Heart left ventricle (tissue), 16 donors: ENCODE data around the gene PLSCR3. TPM values are rescaled to one million over a fixed set of nuclear protein-coding genes. Genes with fewer than 3 reads are reported as not detected.

ENCODE experiments used
- ATAC-seq, 4 donors: fragments of 200-7000 bp; cut with Tn5 transposase; one replicate each; pipeline ENCODE4 v1.9.1; 2020 to 2022; ENCODE audit warnings: moderate library complexity in 4 of 4, mild to moderate bottlenecking in 3 of 4, moderate number of reproducible peaks in 1 of 4
- DNase-seq, 5 donors: peaks; one replicate each; pipeline ENCODE4 v3.0.0-alpha.2; 2020
- H3K27ac ChIP-seq, 12 donors: fragments of 200-600 bp; sonication (generic) in 4 of 12; one replicate each; pipeline versions ENCODE4 v1.5.0 to v1.8.0; 2016 to 2022; ENCODE audit warnings: mild to moderate bottlenecking in 2 of 12
- H3K27me3 ChIP-seq, 9 donors: fragments of 200-600 bp; sonication (generic) in 2 of 9; one replicate each; pipeline versions ENCODE4 v1.5.1 to v1.8.0; 2016 to 2022; ENCODE audit warnings: mild to moderate bottlenecking in 3 of 9
- H3K36me3 ChIP-seq, 9 donors: fragments of 200-600 bp; sonication (generic) in 2 of 9; one replicate each; pipeline versions ENCODE4 v1.5.0 to v1.8.0; 2018 to 2022; ENCODE audit warnings: mild to moderate bottlenecking in 2 of 9
- H3K4me1 ChIP-seq, 12 donors: fragments of 200-600 bp; sonication (generic) in 4 of 12; one replicate each; pipeline versions ENCODE4 v1.5.0 to v1.8.0; 2016 to 2022; ENCODE audit warnings: mild to moderate bottlenecking in 3 of 12
- H3K4me3 ChIP-seq, 12 donors: fragments of 200-600 bp; sonication (generic) in 4 of 12; one replicate each; pipeline versions ENCODE4 v1.5.0 to v1.8.0; 2017 to 2022; ENCODE audit warnings: mild to moderate bottlenecking in 9 of 12, moderate library complexity in 4 of 12
- H3K9me3 ChIP-seq, 12 donors: fragments of 200-600 bp; sonication (generic) in 4 of 12; one replicate each; pipeline versions ENCODE4 v1.5.0 to v1.8.0; 2016 to 2022; ENCODE audit warnings: mild to moderate bottlenecking in 1 of 12
- CTCF ChIP-seq, 12 donors: fragments of 200-600 bp; sonication (generic) in 4 of 12; IDR thresholded peaks; one replicate each; pipeline versions ENCODE4 v1.5.0 to v1.8.0; 2018 to 2022; ENCODE audit warnings: antibody characterized with exemption in 12 of 12, mild to moderate bottlenecking in 5 of 12
- POLR2A ChIP-seq, 2 donors: fragments of 450-650 bp; IDR thresholded peaks; one replicate each; pipeline ENCODE4 v1.6.1; 2017; ENCODE audit warnings: antibody characterized with exemption in 2 of 2, mild to moderate bottlenecking in 2 of 2, moderate library complexity in 2 of 2
- WGBS, 4 donors: extraction: QIAGEN DNeasy Blood & Tissue Kit in 2 of 4; methylation state at CpG; one replicate each; pipeline versions ENCODE4 v1.1.5 to v1.1.7; 2013 to 2018; 5-methylcytosine and 5-hydroxymethylcytosine counted together
- intact Hi-C, 10 donors: fragments of 100-400 bp; cut with DNase I; formaldehyde crosslinking; loops; one replicate each; pipeline versions ENCODE4 v1.11.1 to v1.14.2; 2022
- polyA plus RNA-seq, 2 donors: library from polyadenylated mRNA; stranded (reverse); fragments of 200-250 nt; gene quantifications; one replicate each; pipeline ENCODE4 v1.2.3, GENCODE V29; 2013
- total RNA-seq, 9 donors: library from RNA; depleted of rRNA in 2 of 9; stranded (reverse); fragments of >200 nt in 2 of 9; fragmentation: NEBNext Ultra II Directional in 3 of 9; extraction: Animal tissue kit (Norgen Biotek cat#: 25700) in 3 of 9; gene quantifications; one replicate each; pipeline versions ENCODE4 v1.1.0 to v1.2.4, GENCODE V29; 2016 to 2023
- donor health status: ischemic (EF 13 %, LVEDD 7.1; RV severe dilation, severe dysfunction).
- donor health status: healthy with polysubstance abuse.
- donor health status: DM: no; HTN: yes; CAD: no.
- donor health status: DM: no; HTN: no; CAD: no.
- donor health status: ischemic (EF 25% LVEDD 6.9; RV normal size, moderate dysfunction).
- donor health status: ischemic (EF 25% LVEDD 5.7; RV mildly dilated, moderate dysfunction).
- donor health status: healthy.
- donor health status: DM: yes; HTN: yes; CAD: no.
- donor health status: ischemic (EF 35%, LVEDD 5.7; RV mildly dilated, moderate dysfunction).
- donor health status: nonischemic (EF 11% LVEDD 7.7; RV severe dilation, severe dysfunction).
- donor health status: DM: yes; HTN: yes; CAD: no.
- donor health status: PGD.
- donor health status: ischemic (EF 29% LVEDD 5.4; RV normal size, mild dysfunction).
- donor health status: nonischemic (EF 23%, LVEDD 6.1; RV moderate dilation, normal function).

Gene PLSCR3
- total and polyA plus RNA-seq, 11 donors, result 14.3 to 29.5 (median 16.9) TPM

GRCh38 chr17:7425756-7426155, 31.4 kb upstream of the PLSCR3 start:
- Histone ChIP-seq H3K27me3 (no peaks in the 10 kb centered on the region), H3K27ac (no peak overlapping the region), H3K4me1 (no peaks in the 10 kb centered on the region), H3K36me3 (no peaks in the 10 kb centered on the region), H3K4me3 (no peak overlapping the region), H3K9me3 (no peaks in the 10 kb centered on the region)
- TF ChIP-seq POLR2A (IDR thresholded peaks at IDR 0.05) (no peak), CTCF (IDR thresholded peaks at IDR 0.05) (no peak)
- 81 to 89% (median 87%) methylated on average over 7 to 8 of the region's 8 CpGs for WGBS, 4 donors
- ATAC-seq (no peak), DNase-seq (no peak)
- intact Hi-C loops, result loop anchor here in 1 of 10 donors (10.0 kb wide), 1 partner anchor 51 kb away; no protein-coding TSS in a partner anchor

GRCh38 chr17:7425316-7425715, 31.0 kb upstream of the PLSCR3 start, which contains the start of gene SPEM2:
Gene SPEM2, plus strand, starts transcription at chr17:7425616. Its CDS starts 73 bp downstream, at chr17:7425689.
- no peak within 1 kb of the TSS for H3K27ac ChIP-seq
- ATAC-seq (no peak), DNase-seq (no peak)
- no peak for TF ChIP-seq POLR2A (IDR thresholded peaks at IDR 0.05)
- no peak for TF ChIP-seq CTCF (IDR thresholded peaks at IDR 0.05)
- H3K36me3 ChIP-seq, result no peaks in the 10 kb centered on the region
- intact Hi-C loops, result loop anchor here in 1 of 10 donors (10.0 kb wide), 1 partner anchor 51 kb away; no protein-coding TSS in a partner anchor
- H3K9me3 ChIP-seq, result no peaks in the 10 kb centered on the region
- H3K4me1 ChIP-seq, result no peaks in the 10 kb centered on the region
- H3K27me3 ChIP-seq, result no peaks in the 10 kb centered on the region
- WGBS, 4 donors, result 72 to 80% (median 76%) methylated on average over 6 to 7 of the region's 7 CpGs
- no peak within 1 kb of the TSS for H3K4me3 ChIP-seq

GRCh38 chr17:7423679-7424078, 29.4 kb upstream of the PLSCR3 start:
- ATAC-seq (no peak), DNase-seq (no peak)
- Histone ChIP-seq H3K4me1 (no peaks in the 10 kb centered on the region), H3K27me3 (no peaks in the 10 kb centered on the region), H3K36me3 (no peaks in the 10 kb centered on the region), H3K9me3 (no peaks in the 10 kb centered on the region), H3K4me3 (no peak overlapping the region), H3K27ac (no peak overlapping the region)
- TF ChIP-seq POLR2A (IDR thresholded peaks at IDR 0.05) (no peak), CTCF (IDR thresholded peaks at IDR 0.05) (no peak)
- intact Hi-C loops, result loop anchor here in 1 of 10 donors (10.0 kb wide), 1 partner anchor 49 kb away; no protein-coding TSS in a partner anchor
- WGBS, 4 donors, result 61 to 74% (median 65%) methylated on average over 4 of the region's 4 CpGs

GRCh38 chr17:7421186-7421585, 26.9 kb upstream of the PLSCR3 start:
- Histone ChIP-seq H3K4me1 (no peaks in the 10 kb centered on the region), H3K9me3 (no peaks in the 10 kb centered on the region), H3K4me3 (no peak overlapping the region), H3K27ac (no peak overlapping the region), H3K36me3 (peaks cover 0 to 8% (median 0%) of the 10 kb centered on the region in 9 donors), H3K27me3 (no peaks in the 10 kb centered on the region)
- 93 to 95% (median 94%) methylated on average over 16 of the region's 16 CpGs for WGBS, 4 donors
- DNase-seq, result peak in 1 of 5 donors; percentile 14
- no peak for TF ChIP-seq POLR2A (IDR thresholded peaks at IDR 0.05)
- no peak for TF ChIP-seq CTCF (IDR thresholded peaks at IDR 0.05)
- intact Hi-C loops, result loop anchor here in 1 of 10 donors (10.0 kb wide), 1 partner anchor 46 kb away; no protein-coding TSS in a partner anchor
- no peak for ATAC-seq
